Posterior cingulate gyrus (tissue), 11 donors: ENCODE results near the gene PHF19.

Experiments
- DNase-seq, 10 donors: peaks; one replicate each; pipeline versions ENCODE4 v3.0.0 to v3.0.0-alpha.2; 2020 to 2021; ENCODE audit warnings: mixed read lengths in 3 of 10
- intact Hi-C: fragments of 100-400 bp; cut with DNase I; formaldehyde crosslinking; loops from one replicate; pipeline ENCODE4 v1.15.1; 2023

PHF19 gene

DNA sequence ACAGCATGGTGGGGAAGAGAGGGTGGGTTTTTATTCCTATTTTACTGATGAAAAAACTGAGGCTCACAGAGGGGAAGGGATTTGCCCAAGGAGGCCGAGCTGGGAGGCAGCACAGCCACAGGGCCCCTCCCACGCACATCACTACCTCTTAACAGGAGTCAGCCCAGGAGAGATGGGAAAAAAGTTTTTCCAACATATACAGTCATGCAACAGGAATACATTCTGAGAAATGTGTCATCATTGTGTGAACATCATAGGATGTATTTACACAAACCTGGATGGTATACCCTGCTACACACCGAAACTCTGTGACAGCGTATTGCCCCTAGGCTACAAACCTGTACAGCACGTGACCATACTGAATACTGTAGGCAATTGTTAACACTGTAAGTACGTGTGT is 38.0 kb upstream of the PHF19 start:
- DNase-seq, result peak in 1 of 10 donors; percentile 63

DNA sequence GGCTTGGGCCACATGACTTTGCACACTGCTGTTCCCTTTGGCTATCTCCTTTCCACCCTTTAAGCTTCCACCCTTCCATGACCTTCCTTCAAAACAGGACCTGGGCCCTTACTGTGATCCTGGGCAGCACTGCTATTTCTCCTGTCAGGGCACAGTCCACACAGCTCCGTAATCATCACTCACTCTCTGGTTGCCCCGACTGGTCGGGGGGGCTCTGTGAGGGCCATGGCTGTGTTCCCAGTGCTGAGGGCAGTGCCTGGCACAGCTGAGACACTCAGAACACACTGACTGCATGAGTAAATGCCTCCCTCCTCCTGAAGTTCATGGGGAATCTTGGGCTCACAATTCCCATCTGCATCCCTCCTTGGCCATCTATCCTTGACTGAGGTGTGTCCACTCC is 37.4 kb upstream of the PHF19 start:
- peak; percentile 58 to 97 (median 82) for DNase-seq
- intact Hi-C loops, result loop anchor here (2.0 kb wide), 1 partner anchor 22 kb away; no protein-coding TSS in a partner anchor

More for the DNA sequence above, 38.0 kb upstream of the PHF19 start:
- intact Hi-C loops, result loop anchor here (2.0 kb wide), 1 partner anchor 22 kb away; no protein-coding TSS in a partner anchor

DNA sequence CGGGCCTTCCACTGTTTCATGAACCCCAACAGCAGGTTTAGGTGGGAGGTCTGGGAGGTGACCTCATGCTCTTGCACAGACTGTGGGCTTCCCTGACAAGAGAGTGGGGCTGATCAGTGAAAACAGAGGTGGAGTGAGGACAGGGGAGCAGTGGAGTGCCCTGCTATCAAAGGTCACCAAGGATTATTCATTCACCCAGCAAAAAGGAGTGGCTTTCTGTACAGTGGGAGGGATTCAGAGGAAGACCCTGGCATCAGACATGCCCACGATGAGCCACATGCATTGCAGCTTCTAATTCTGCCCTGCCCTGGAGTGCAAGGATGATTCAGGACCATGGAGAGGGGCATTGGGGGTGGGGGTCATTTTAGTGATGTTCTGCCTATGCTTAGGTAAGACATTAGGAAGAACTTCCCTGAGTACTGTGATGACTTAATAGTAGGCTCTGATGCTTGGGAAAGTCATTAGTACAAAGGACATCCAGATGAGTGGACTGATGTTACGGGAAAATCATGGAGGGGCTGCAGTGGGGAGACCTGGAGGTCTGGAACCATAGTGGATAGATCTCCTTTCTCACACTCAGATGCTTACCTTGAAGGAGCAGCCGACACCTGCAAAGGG is 36.8 kb upstream of the PHF19 start:
- intact Hi-C loops, result loop anchor here (2.0 kb wide), 1 partner anchor 23 kb away; no protein-coding TSS in a partner anchor
- DNase-seq, result peak in 1 of 10 donors; percentile 35

DNA sequence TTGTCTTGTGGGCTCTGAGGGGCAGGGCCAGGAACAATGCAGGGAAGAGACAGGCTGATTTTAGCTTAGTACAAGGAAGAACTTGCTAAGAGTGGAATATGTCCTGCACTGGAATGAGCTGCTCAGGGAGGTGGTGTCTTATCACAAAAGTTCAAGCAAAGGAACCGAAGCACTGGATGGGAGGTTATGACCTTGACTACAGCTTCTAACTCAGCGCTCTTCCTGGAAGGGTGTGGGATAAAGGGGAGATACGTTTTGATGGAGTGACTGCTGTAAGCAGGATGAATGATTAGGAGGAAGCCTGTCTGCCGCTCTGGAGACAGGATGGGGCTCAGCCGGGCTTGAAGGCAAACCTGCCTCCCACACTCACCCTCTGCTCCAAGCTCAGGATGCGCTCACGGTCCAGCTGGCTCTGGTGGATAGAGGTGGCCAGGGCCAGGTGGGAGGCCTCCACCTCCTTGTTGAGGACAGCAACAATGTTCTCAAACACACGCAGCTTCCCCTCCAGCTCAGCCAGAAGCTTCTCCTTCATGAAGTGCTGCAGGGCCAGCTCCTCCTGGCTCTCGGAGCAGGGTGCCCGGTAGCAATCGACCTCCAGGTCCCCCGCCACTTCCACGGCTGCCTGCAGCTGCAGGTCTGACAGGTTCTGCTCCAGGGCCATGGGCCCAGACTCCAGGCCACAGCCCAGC is 36.1 kb upstream of the PHF19 start:
- DNase-seq, result peak in 1 of 10 donors; percentile 82
- intact Hi-C loops, result no loop called here

DNA sequence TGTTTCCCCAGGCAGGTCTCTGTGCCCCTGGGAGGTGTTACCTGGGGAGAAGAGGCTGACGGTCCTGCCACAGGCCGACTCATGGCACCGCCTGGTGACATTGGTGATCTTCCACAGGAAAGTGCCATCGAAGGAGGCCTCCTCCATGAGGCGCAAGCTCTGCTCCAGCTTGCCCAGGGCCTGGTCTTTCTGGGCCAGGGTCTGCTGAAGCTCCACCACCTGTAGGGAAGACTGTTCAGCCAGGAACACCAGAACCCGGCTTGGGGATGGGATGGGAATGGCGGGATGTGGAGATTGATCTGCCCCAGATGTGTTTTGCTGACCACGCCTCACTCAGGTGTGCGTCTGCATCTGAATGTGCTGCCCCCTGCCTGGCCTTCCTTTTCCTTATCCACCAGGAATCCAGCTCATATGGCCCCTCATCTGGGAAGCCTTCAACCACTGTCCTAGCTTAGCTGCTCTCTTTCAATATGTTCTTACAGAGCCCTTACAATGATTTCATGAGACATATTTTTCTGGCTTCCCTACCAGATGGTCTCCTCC is 34.4 kb upstream of the PHF19 start:
- no peak for DNase-seq
- intact Hi-C loops, result no loop called here

DNA sequence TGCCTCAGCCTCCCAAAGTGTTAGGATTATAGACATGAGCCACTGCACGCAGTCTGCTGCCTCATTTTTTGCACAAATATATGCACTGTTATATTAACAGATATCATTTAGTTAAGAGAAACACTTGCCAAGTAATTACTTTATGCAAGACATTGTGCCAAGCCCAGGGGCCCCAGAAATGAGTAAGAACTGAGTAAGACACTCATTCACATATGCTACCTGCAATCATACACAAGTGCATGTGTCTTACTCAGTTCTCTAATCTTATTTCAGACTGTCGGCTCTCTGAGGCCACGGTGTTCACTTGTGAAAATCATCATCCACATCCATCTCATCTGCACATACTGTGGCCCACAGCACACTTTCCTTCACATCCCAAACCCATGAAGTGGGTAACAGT is 33.7 kb upstream of the PHF19 start:
- DNase-seq, result no peak
- intact Hi-C loops, result no loop called here

DNA sequence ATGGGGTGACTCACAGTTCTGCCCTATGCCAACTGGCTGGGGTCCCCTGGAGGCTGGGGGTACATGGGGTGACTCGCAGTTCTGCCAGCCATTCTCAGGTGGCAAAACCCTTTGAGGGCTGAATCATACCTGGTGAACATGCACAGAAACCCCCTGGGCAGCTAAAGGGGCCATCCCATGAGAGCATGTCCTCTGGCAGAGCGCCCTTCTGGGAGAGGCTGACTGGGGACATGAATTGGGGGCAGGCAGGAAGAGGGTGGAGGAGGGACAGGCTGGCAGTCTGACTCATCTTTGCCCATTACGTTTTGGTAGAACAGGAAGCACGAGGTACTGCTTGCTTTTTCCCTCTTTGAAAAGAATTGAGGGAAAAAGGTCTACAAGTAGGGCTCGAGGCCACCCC is 32.9 kb upstream of the PHF19 start:
- no peak for DNase-seq
- intact Hi-C loops, result no loop called here

DNA sequence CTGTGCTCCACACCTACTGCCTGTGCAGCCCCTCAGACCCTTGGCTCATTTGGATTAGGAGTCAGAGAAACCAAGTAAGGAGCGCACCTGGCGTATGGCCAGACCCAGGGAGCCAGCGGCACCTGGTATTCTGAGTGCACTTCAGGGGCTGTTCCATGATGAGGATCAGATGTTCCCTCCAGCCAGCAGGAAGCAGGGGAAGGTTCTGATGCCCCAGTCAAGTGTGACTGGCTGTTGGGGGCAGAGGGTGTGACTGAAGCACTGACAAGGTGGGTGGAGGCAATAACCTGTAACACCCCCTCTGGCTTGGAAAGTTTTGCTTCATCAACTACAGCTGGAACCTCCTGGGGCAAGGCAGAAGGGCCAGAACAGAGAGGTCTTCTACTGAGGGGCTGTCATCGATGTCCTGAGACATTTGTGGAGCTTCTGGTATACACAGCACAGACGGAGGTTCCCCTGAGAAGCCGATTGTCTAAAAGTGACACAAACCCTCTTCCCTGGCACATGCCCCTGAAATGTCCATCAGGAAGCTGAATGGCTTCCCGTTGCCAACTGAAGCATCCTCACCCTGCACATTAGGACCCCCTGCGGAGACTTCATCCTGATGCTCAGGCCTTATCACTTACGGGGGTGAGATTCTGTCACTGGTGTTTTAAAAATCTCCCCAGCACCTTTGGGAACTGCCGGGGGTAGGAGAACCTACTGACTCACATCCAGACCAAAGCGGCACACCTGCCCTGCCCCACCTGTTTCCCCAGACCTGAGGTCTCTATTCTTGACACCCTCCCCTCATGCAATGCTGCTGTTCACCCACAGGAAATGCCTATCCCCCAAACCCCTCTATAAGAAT is 28.6 kb upstream of the PHF19 start:
- intact Hi-C loops, result no loop called here
- peak in 1 of 10 donors; percentile 26 for DNase-seq

DNA sequence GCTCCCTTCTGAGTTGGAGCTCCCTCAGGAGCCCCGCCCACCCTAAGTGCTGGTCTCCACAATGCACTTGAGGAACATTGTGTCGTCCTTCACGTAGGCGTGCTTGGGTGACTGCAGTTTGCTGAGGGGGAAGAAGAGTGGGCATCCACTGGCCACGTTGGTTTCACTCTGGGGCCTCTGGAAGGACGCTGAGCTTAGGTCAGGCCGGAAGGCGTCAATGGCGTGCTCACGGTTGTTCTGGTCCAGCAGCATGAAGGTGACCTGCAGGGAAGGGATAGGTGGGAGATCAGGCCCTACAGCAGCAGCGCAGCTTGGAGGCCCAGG is 28.0 kb upstream of the PHF19 start:
- intact Hi-C loops, result no loop called here
- no peak for DNase-seq

DNA sequence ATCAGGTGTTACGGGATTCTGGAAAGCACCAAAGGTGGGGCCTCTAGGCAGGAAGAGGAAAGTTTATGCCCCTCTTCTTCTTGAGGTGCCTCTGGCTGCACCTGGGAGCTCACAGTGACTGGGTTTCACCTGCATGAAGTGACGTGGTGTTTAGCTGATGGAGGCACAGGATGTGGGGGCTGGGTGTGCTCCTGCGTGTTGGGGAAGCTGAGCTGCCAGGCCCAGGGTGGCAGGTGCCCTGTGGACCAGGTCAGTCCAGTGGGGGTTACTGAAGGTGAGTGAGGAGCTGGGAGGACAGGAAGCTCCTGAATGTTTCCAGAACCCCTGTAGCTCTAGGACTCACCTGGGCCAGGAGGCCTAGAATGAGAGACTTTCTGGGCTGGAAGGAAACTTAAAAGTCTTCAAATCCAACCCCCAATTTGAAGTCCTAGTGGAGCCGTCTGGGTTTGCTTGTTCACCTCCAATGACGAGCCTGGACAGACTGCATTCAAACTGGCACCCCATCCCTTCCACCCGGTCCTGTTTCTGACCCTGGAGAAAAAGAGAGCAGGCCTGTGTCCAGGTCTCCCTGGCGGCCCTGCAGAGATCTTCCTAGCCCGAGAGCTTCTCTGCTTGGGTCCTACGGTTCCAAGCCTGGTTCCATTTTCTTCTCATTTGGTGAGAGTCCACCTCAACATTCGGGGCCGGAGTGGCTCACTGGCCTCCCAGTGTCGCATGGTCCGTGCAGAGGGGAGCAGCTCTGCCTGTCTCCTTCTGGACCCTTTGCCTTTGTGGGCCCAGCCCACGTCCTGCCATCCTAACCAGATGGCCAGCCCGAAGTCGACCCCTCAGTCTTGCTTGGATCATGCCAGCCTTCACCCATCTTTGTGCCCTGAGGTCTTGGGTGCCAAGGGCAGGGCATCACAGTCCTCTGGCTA is 27.3 kb upstream of the PHF19 start:
- DNase-seq, result no peak
- intact Hi-C loops, result no loop called here

DNA sequence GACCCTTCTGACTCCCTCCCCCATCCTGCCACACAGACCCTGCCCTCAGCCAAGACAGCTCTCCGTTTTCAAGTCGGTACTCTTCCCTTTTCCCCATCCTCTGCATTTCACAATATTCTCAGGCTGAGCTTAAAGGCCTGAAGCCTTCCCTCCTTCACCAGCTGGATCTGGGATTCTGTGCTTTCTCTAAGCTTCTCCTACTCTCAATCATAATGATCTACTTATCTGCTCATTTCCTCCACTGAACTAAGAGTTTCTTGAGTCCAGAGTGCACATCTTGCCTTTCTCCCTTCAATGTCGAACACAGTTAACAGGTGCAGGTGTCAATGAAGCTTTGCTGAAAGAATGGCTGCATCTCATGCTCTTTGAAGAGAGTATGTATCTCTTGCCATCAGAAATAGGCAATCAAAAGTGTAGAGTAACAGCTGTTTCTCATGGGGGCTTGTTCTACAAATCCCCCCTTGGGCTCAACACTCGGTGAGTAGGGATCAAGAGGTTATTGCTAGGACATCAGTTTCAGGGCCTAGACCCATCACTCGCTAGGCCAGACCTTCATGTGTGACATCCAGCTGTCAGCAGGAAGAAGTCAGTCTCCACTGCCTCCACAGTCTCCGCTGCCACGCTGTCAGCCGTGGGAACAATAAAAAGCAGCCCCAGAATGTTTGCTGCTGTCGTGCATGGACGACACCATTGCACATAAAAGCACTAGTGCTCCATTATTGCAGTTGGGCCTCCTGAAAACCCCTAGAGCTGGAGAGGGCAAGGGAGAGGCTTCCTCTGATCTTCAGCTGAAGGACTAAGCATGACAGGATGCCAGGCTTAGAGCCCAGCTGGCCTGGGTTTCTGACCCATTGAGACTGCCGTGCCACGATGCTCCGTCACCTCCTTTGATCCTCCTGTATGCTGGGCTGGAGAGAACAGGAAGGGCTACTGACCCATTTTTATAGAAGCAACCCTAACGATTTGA is 25.9 kb upstream of the PHF19 start:
- no peak for DNase-seq
- intact Hi-C loops, result no loop called here

DNA sequence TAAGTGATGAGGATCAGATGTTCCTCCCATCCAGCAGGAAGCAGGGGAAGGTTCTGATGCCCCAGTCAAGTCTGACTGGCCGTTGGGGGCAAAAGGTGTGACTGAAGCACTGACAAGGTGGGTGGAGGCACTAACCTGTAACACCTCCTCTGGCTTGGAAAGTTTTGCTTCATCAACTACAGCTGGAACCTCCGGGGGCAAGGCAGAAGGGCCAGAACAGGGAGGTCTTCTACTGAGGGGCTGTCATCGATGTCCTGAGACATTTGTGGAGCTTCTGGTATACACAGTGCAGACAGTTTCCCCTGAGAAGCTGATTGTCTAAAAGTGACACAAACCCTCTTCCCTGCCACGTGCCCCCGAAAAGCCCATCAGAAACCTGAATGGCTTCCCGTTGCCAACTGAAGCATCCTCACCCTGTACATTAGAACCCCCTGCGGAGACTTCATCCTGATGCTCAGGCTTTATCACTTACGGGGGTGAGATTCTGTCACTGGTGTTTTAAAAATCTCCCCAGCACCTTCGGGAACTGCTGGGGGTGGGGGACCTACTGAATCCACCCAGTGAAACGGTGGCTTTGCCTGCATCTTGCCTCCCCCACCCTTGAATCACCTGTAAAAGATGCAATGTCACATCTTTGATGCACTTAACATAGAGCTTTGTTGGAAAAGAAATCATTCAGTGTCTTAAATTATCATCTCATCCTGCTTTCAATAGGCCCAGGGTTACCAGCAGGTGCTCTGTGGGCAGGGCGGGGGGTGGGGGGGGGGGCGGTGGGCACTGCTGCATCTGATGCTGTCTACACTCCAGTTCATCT is 25.0 kb upstream of the PHF19 start:
- no peak for DNase-seq
- intact Hi-C loops, result no loop called here

DNA sequence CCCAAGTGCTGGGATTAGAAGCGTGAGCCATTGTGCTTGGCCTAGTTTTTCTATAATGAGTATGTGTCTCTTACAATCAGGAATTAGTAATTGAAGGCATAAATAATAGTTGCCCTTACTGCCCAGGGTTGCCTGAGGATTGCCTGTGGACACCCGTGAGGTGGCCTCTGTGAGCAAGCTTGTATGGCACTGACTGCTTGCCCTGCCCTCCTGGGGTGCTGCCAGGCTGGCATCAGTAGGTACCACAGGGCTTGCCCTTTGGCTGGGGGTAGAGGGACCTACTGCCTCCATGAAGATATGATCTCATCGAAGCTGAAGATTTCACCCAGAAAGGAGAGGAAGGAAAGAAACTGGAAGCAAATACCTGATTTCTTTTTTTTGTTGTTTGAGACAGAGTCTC is 23.8 kb upstream of the PHF19 start:
- intact Hi-C loops, result no loop called here
- DNase-seq, result no peak

DNA sequence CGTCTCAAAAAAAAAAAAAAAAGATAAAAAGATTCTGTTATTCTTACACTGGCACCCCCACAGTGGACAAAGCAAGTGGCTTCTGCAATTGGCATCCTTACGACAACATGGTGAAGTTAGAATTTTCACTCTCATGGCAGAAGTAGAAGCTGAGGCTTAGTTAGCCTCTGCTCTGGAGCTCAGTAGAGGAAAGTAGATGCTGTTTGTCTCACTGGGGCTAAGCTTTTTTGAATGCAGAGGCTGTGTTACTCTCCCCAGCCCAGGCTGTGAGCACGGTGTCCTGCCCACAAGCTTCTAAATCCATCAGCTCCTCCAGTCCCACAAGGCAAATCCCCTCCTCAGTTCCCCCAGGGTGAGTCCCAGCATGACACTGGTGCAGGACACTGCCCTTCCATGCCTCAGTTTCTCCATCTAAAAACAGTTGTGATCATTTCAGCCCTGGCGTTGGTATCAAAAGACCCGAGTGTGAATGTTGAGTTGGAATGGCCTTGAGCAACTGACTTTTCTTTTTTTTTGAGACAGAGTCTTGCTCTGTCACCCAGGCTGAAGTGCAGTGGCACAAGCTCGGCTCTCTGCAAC is 22.6 kb upstream of the PHF19 start:
- intact Hi-C loops, result no loop called here
- no peak for DNase-seq

DNA sequence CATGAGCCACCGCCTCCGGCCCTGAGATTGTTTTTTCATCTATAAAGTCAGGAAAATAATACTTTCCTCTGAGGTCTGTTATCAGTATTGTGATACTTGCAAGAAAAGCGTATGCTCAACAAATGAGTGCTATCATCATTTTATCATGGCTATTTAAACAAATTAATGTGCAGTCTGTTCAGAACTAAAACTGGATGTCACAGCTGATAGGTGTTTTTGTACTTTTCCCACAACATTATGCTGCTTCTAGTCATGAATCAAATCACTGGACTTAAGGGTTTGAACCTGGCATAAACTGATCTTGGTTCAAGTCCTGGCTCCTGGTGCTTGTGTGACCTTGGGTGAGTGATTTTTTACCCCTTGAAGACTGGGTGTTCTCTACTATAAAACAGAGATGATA is 21.4 kb upstream of the PHF19 start:
- intact Hi-C loops, result no loop called here

DNA sequence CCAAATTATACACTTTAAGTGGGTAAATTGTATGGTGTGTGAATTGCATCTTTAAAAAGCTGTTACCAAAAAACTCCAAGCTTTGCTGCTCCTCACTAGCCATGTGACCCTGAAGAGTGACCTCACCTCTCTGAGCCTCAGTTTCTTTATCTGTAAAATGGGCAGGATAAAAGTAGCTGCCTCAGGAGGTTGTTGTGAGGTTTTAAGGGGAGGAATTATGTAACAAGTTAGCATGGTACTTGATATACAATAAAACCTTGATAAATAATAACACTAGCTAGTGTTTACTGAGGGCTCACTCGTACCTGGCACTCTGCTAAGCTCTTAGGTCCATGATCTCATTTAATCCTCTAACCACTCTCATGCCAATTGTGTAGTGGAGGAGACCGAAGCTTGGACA is 19.0 kb upstream of the PHF19 start:
- intact Hi-C loops, result no loop called here
- DNase-seq, result no peak

More for the DNA sequence above, 21.4 kb upstream of the PHF19 start:
- DNase-seq, result no peak

DNA sequence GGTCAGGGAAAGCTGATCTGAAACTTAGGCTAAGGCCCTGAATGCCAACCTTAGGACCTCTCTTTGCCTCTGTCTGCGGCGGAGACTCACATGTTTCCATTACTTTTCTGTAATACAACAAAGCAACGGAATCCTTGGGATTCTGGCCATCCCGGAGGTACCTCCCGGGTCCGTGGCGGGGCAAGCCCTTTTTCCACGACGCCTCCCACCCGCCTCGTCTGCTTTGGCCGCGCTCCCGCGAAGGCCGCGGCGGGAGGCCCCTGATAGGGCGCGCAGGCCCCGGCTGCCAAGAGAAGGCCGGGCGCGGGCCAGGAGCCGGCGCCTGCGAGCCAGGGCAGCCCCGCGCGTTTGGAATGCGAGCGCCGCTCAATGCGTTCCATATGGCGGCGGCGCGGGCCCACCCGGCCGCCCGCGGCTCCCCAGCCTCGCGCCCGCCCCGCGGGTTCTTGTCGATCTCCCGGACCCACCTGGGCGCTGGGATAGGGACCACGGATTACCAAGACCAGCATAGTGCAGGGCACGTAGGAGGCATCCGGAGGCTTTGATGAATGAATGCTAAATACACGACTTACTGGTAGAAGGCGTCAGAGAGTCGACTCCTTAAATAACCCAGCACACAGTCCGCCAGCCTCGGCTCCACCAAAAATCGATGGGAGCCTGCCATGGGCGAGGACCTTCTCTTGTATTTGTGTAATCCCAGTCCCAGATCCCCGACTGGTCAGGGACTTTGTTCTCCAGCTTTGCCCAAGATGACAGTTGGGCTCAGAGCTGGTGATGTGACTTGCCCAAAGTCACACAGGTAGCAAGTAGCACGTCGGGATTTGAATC is 17.5 kb upstream of the PHF19 start:
- DNase-seq, result peak in 2 of 10 donors; percentile 50 to 85
- intact Hi-C loops, result no loop called here
